PFSK-1 (cell line): ENCODE results near the gene CORIN.

ENCODE experiments used
- POLR2AphosphoS5 ChIP-seq: IDR thresholded peaks from 2 replicates; pipeline ENCODE4 v1.6.1; 2012; ENCODE audit warnings: low read depth, mild to moderate bottlenecking, control low read depth, low read length, moderate library complexity
- TAF1 ChIP-seq: IDR thresholded peaks from 2 replicates; pipeline ENCODE4 v1.6.1; 2012; ENCODE audit warnings: low read length, control low read depth, borderline replicate concordance; ENCODE audit not compliant: insufficient read depth

- no peak for TF ChIP-seq POLR2AphosphoS5
- no peak for TF ChIP-seq TAF1
These were observed 106.7 kb downstream of the CORIN start for GRCh38 chr4:47731182-47731581.
